HG03159 (cell line): ENCODE measurements around the gene PHF5A.

Experiments
- ATAC-seq: cut with Tn5 transposase; IDR thresholded peaks from one replicate; pipeline ENCODE4 v1.9.1; 2021; ENCODE audit warnings: mild to moderate bottlenecking, moderate library complexity; ENCODE audit not compliant: unreplicated experiment

PHF5A gene

GRCh38 chr22:41418717-41419116, 49.8 kb downstream of the PHF5A start:
- no peak for ATAC-seq

GRCh38 chr22:41417622-41418390, 50.7 kb downstream of the PHF5A start:
- no peak for ATAC-seq

- no peak for ATAC-seq
These were observed 52.9 kb downstream of the PHF5A start for GRCh38 chr22:41415554-41415953.

- no peak for ATAC-seq
These were observed 57.3 kb downstream of the PHF5A start for GRCh38 chr22:41411021-41411851.

- no peak for ATAC-seq
These were observed 58.2 kb downstream of the PHF5A start for GRCh38 chr22:41410311-41410751.
